Osteocyte (in vitro differentiated cells): ENCODE measurements around the gene USP4. TPM values are rescaled to one million over a fixed set of nuclear protein-coding genes. Genes with fewer than 3 reads are reported as not detected.

Source experiments
- DNase-seq: peaks from one replicate; pipeline ENCODE4 v3.0.0; 2021; ENCODE audit warnings: mixed read lengths; ENCODE audit not compliant: unreplicated experiment; ENCODE audit errors: extremely low spot score
- H3K27ac Mint-ChIP-seq: one replicate; pipeline ENCODE4 v1.8.0; 2021; ENCODE audit warnings: mild to moderate bottlenecking, mixed read lengths; ENCODE audit not compliant: unreplicated experiment
- H3K27me3 Mint-ChIP-seq: one replicate; pipeline ENCODE4 v1.8.0; 2021; ENCODE audit warnings: mixed read lengths; ENCODE audit not compliant: unreplicated experiment
- H3K36me3 Mint-ChIP-seq: one replicate; pipeline ENCODE4 v1.8.0; 2021; ENCODE audit warnings: mixed read lengths; ENCODE audit not compliant: unreplicated experiment
- H3K4me1 Mint-ChIP-seq: one replicate; pipeline ENCODE4 v1.8.0; 2021; ENCODE audit warnings: mixed read lengths; ENCODE audit not compliant: unreplicated experiment
- H3K4me3 Mint-ChIP-seq: one replicate; pipeline ENCODE4 v1.8.0; 2021; ENCODE audit warnings: mild to moderate bottlenecking, moderate library complexity, mixed read lengths; ENCODE audit not compliant: unreplicated experiment
- H3K9me3 Mint-ChIP-seq: one replicate; pipeline ENCODE4 v1.8.0; 2021; ENCODE audit warnings: mixed read lengths; ENCODE audit not compliant: unreplicated experiment
- total RNA-seq: library from RNA; stranded (reverse); gene quantifications from 2 replicates; pipeline ENCODE4 v1.2.1, GENCODE V29; 2021
- TF ChIP-seq, protein P1 (sequence below): fragments of 200-600 bp; sonication (generic); IDR thresholded peaks from 2 replicates; pipeline ENCODE4 v1.5.0; 2021; ENCODE audit warnings: antibody characterized with exemption, mild to moderate bottlenecking, moderate library complexity

The USP4 gene
- total RNA-seq, 1 donor from 2014 or later: 44.3 TPM

DNA sequence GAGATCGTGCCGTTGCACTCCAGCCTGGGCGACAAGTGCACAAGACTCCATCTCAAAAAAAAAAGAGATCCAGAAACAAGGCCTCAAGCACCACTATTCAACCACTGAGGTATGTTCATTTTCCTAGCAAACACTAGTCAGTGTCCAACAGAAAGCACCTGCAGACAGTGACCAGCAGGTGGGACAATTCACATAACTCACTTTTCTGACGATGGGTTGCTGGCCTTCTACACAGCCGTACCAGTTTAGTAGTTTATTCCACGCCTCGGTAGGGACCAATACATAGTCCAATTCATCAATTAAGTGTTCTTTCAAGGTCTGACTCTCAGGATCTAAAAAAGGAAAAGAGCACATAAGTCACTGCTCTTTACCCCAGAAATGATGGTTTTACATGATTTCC is 12.4 kb downstream of the USP4 start:
- no peaks in the 10 kb centered on the region for H3K27me3 Mint-ChIP-seq
- H3K4me3 Mint-ChIP-seq: no peak overlapping the region
- H3K9me3 Mint-ChIP-seq: no peaks in the 10 kb centered on the region
- DNase-seq: no peak
- no peaks in the 10 kb centered on the region for H3K4me1 Mint-ChIP-seq
- TF ChIP-seq, protein P1, sequence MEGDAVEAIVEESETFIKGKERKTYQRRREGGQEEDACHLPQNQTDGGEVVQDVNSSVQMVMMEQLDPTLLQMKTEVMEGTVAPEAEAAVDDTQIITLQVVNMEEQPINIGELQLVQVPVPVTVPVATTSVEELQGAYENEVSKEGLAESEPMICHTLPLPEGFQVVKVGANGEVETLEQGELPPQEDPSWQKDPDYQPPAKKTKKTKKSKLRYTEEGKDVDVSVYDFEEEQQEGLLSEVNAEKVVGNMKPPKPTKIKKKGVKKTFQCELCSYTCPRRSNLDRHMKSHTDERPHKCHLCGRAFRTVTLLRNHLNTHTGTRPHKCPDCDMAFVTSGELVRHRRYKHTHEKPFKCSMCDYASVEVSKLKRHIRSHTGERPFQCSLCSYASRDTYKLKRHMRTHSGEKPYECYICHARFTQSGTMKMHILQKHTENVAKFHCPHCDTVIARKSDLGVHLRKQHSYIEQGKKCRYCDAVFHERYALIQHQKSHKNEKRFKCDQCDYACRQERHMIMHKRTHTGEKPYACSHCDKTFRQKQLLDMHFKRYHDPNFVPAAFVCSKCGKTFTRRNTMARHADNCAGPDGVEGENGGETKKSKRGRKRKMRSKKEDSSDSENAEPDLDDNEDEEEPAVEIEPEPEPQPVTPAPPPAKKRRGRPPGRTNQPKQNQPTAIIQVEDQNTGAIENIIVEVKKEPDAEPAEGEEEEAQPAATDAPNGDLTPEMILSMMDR: peak; percentile 36
- peaks cover 38% of the 10 kb centered on the region for H3K36me3 Mint-ChIP-seq
- no peak overlapping the region for H3K27ac Mint-ChIP-seq

DNA sequence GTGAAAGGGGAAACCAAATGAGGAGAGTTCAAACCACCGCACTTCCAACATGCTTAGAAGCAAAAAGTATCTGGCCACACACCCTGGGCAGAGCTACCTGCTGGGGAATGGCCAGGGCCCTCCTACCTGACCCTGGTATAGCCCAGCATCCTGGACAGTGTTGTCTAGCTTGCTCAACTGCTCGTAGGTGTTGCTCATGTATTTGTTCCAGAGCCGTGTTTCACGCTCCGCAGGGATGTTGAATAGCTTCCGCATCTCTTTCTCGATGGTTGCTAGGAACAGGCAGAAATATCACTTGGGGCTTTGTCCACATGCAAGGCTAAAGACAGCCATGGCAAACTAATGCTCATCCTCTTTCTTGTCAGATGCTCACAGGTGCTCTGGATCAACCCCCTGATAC is 15.1 kb downstream of the USP4 start:
- no peak overlapping the region for H3K27ac Mint-ChIP-seq
- H3K27me3 Mint-ChIP-seq: no peaks in the 10 kb centered on the region
- DNase-seq: no peak
- peaks cover 53% of the 10 kb centered on the region for H3K36me3 Mint-ChIP-seq
- no peak overlapping the region for H3K4me3 Mint-ChIP-seq
- H3K9me3 Mint-ChIP-seq: no peaks in the 10 kb centered on the region
- TF ChIP-seq, protein P1: no peak
- H3K4me1 Mint-ChIP-seq: no peaks in the 10 kb centered on the region

DNA sequence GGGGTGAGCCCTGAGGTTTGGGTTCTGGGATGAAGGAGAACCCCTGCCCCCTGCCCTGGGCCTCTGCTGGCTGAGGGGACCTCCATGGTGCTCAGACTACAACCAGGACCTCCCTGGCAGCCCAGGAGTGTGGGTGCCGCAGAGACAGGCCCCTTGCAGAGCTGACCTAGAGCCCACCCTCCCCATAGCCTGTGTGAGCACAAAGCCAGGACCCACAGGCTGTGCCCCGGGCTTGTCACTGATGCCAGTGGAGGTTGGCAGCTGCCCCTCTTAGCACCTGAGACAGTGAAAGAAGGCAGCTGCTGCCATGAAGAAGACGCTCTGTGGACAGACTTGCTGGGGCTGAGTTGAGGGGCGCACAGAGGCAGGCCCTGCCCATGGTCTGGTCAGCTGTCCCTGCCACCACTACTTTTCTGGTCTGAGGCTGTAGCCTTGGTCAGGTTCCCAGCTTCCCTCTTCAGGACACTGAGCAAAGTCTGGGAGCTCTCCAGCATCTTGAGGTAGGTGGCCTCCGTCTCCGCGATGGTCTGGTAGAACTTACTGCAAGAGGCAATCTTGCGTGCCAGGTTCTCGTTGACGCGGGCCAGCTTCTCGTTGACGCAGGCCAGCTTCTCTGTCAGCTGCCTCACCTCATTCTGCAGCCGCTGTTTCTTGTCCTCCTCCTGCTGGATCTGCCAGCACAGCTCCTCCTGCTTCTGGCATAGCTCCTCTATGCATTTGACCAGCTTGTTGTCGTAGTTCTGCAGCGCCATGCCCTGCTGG is 23.0 kb downstream of the USP4 start:
- peaks cover 13% of the 10 kb centered on the region for H3K4me1 Mint-ChIP-seq
- H3K27ac Mint-ChIP-seq: no peak overlapping the region
- H3K4me3 Mint-ChIP-seq: no peak overlapping the region
- DNase-seq: no peak
- no peaks in the 10 kb centered on the region for H3K27me3 Mint-ChIP-seq
- H3K36me3 Mint-ChIP-seq: peaks cover 21% of the 10 kb centered on the region
- TF ChIP-seq, protein P1: no peak
- H3K9me3 Mint-ChIP-seq: no peaks in the 10 kb centered on the region

DNA sequence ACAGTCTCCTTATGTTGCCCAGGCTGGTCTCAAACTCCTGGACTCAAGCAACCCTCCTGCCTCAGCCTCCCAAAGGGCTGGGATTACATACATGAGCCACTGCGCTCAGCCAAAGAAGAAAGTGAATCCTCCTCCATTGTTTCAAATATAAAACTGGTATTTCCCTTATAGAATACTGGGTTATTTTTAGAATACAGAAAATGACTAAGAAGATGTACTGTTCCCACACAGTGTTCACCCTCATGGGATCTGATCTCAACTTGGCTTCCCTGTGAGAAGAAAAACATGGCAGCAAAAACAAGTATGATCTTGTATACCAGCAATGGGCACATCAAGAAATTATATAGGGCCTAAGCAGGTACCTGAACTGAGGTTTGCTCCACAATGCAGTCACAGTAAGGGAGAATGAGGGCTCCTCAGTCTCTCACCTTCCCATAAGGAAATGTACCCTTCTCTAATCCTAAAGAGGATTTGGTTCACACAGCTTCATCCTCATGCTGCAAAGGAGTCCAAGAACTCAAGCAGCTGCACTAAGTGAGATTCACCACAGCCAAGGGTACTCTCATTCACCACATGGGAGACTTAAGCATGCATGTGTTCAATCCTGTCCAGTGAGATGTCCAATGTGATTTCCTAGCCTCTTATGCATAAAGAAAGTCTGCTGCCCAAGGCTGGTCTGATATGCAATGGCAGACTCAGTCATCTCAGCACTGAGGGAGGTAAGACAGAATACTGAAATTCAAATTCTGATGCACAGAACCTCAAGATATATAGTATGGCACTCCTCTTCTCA is 25.8 kb downstream of the USP4 start:
- Mint-ChIP-seq H3K27me3 (no peaks in the 10 kb centered on the region), H3K4me3 (no peak overlapping the region), H3K36me3 (peaks cover 20% of the 10 kb centered on the region), H3K27ac (peak overlapping the region; percentile 74), H3K9me3 (no peaks in the 10 kb centered on the region), H3K4me1 (peaks cover 13% of the 10 kb centered on the region)
- TF ChIP-seq, protein P1: no peak
- no peak for DNase-seq

DNA sequence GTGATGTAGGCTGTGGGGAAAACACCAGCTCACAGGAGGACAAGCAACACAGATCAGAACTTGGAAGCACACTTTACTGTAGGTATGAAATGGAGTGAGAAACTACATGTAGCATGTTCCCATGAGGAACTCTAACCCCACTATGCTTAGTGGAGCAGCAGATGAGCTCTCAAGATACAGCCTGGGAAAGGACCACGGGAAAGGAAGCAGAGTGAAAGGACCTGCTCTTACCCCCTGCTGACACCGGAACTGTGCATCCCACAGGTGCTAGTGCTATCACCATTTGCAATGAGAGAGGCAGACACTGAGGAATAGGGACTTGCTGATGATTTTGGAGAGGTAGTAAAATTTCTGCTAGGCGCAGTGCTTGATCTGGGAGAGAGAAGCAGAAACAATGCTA is 28.6 kb downstream of the USP4 start:
- TF ChIP-seq, protein P1: no peak
- Mint-ChIP-seq H3K27ac (no peak overlapping the region), H3K36me3 (peaks cover 28% of the 10 kb centered on the region), H3K4me3 (no peak overlapping the region), H3K4me1 (peaks cover 13% of the 10 kb centered on the region), H3K9me3 (no peaks in the 10 kb centered on the region), H3K27me3 (no peaks in the 10 kb centered on the region)
- DNase-seq: no peak
